Measurements from ENCODE around the gene TMEM256.
A peak's percentile ranks its signal among the peaks of the same experiment; 100 is the strongest.
"Not testable (repeated sequence)": the region's sequence is repeated elsewhere in the genome, so short reads cannot be mapped to it uniquely, and the experiment has no call there.

TMEM256 gene

DNA sequence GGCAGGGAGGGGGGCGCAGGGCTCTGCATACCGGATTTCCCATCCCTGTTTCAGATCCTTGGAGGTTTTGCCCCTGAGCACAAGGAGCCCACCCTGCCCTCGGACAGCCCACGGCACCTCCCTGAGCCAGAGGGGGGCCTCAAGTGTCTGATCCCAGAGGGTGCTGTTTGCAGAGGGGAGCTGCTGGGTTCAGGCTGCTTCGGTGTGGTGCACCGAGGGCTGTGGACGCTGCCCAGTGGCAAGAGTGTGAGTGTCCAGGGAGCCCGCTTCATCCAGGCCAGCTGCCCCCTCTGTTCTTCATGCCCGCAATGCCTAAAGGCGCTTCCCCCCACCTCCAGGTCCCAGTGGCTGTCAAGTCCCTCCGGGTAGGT is 20.5 kb downstream of the TMEM256 start:
- no peak for DNase-seq (ENCODE audit: low read depth)

DNA sequence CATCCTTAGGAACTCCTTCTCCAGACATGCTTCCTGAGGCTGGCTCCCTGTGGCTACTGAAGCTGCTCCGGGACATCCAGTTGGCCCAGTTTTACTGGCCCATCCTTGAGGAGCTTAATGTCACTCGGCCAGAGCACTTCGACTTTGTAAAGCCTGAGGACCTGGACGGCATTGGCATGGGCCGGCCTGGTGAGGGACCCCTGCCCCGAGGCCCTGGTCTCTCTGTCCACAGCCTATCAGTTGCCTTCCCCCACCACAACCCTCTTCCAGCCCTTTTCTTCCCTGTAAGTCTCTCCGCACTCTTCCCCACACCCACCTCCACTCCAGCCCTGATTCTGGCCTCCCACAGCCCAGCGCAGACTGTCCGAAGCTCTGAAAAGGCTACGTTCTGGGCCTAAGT is 21.0 kb downstream of the TMEM256 start:
- DNase-seq (ENCODE audit: low read depth), result no peak

DNA sequence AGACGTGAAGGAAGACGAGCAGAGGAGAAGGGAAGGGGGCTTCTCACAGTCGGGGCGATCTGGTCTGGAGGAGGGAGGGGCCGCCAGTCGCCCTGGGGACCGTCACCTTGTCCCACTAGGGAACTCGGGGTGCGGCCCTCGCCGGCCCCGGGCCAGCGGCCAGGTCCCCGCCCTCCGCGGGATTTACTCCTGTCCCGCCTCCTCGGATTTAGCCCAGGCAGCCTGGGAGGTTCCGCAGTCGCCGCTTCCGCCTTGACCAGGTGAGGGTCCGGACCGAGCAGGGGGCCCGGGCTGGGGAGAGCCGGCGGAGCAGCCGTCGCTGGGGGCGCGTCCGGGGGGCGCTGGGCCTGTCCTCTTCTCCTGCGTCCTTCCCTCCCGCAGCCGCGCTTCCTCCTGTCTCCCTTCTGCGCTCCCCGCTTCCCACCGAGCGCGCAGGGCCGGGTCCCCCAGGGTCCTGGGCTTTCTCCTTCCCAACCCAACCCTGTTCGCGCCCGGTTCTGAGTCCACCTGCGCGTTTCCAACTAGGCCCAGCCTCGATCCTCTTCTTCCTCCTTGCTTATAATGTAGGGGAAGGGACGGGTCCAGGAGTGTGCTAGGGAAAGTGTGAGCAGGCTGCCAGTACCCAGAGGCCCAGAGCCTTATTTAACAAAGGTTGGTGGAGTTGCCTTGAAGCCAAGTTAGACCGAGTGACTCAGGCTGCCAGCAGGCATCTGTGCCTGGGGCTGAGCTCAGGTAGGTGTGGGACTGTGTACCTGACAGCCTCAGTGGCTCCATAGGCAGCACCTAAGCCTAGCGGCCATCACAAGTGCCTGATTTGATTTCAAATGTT is 22.8 kb downstream of the TMEM256 start, which contains the start of gene TNK1:
TNK1 (plus strand) TSS at position 235 of the 829 bp plus-strand sequence. CDS start 1,838 bp downstream, outside the sequence.
- DNase-seq (ENCODE audit: low read depth), result no peak

DNA sequence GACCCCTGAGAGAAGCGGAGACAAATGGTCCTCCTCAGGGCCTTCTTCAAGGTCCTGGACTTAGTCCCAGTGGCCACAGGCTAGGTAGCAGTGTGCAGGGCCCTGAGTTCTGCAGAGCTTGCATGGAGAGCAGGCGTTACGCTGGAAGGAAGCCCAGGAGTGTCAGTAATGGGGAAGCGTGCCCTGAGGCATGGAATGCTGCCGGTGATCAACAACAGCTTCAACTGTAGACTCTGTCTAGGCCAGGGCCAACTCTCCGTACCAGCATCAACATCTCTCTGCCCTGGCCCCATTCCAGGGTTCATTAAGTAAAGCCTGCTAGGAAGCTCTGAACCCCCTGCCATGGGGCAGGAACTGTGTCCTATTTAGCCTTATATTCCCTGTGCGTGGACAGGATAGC is 23.6 kb downstream of the TMEM256 start:
- DNase-seq (ENCODE audit: low read depth), result no peak

- no peak for DNase-seq (ENCODE audit: low read depth)
These were observed 24.8 kb downstream of the TMEM256 start for GRCh38 chr17:7379134-7379533.

- DNase-seq (ENCODE audit: low read depth), result no peak
These were observed 29.5 kb downstream of the TMEM256 start for GRCh38 chr17:7374353-7374752.

- no peak for DNase-seq (ENCODE audit: low read depth)
These were observed 33.0 kb downstream of the TMEM256 start for GRCh38 chr17:7370853-7371252.

DNA sequence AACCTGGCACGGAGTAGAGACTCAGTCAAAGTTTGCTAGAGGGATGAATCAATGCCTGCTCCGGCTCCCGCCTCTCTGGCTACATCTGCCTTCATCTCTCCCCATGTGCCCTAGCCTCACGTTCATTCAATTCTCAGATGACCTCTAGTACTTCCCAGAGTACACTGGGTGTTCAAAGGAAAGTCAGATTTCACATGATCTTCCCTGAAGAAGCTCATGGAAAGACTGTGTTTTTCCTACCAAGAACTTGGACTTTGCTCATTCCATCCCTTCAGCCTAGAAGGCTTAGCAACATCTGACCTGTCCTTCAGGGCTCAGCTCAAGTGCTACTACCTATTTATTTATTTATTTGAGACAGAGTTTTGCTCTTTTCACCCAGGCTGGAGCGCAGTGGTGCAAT is 34.1 kb downstream of the TMEM256 start:
- no peak for DNase-seq (ENCODE audit: low read depth)

DNA sequence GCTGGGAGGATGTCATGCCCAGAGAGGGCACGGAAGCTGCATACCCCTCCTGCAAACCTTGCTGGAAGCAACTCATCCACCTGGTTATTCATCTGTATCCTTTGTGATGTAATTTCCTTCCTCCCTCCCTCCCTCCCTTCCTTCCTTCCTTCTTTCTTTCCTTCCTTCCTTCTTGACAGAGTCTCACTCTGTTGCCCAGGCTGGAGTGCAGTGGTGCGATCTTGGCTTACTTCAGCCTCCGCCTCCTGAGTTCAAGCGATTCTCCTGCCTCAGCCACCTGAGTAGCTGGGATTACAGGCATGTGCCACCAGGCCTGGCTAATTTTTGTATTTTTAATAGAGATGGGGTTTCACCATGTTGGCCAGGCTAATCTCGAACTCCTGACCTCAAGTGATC is 35.3 kb downstream of the TMEM256 start:
- DNase-seq (ENCODE audit: low read depth), result not testable (repeated sequence)

DNA sequence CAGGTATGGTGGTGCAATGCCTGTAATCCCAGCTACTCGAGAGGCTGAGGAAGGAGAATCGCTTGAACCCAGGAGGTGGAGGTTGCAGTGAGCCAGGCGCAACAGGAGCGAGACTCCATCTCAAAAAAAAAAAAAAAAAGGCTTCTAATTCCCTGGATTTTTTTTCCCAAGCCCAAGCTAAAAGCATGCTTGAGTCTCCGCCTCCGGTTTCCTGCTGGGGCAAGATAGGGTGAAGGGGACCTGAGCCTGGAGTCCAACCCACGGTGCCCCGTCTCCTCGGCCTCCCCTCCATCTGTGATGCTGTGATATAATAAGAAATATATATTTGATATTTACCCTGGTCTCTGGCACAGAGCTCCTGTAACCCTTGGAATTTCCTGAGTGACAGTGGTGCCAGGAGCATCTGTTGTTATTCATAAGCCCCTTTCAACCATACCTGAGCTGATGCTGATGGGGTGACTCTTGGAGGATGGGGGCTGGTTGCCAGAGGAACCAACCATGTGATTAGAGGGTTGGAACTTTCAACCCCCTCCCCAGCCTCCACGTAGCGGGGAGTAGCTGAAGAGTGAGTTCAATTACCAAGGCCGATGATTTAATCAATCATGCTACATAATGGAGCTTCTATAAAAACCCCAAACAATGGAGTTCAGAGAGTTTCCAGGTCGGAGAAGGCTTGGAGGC is 35.8 kb downstream of the TMEM256 start:
- DNase-seq (ENCODE audit: low read depth), result no peak

GRCh38 chr17:7367083-7367482 is 36.8 kb downstream of the TMEM256 start:
- no peak for DNase-seq (ENCODE audit: low read depth)

- DNase-seq (ENCODE audit: low read depth), result not testable (repeated sequence)
These were observed 37.9 kb downstream of the TMEM256 start for GRCh38 chr17:7365963-7366362.

GRCh38 chr17:7363311-7363710 is 40.6 kb downstream of the TMEM256 start:
- no peak for DNase-seq (ENCODE audit: low read depth)

DNA sequence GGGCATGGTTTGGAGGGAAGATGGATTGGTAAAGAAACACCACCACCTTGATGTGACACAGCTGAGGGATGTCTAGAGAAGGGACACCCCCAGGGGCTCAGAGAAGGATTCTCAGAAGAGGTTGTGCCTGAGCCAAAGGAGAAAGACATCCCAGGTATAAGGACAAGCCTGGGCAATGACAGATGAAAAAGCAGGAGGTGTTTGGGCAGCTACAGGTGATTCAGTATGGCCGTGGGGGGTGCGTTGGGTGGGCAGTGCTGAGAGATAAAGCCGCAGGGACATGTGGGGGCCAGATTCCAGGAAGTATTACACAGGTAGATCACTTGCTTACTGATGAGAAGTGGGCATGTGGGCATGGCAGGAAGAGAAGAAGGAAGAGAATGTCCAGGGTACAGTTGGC is 42.0 kb downstream of the TMEM256 start:
- DNase-seq (ENCODE audit: low read depth), result no peak

GRCh38 chr17:7357381-7357780 is 46.5 kb downstream of the TMEM256 start:
- no peak for DNase-seq (ENCODE audit: low read depth)

DNA sequence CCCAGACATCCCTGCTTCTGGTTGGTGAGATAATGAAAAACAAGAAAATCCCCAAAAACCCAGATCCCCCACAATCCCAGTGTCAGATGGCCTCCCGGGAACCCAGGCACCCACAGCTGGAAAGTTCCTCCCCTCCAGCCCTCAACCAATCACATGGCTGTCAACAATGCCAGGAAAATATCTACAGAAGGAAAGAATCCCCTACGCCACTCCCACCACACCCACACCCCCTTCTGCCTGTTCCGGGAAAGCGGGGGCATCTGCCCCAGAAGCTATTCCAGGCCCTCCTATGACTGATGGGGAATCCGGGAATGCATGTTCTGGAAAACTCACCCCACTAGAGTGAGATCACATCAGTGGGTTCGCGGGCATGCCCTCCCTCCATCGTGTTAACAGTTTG is 47.1 kb downstream of the TMEM256 start:
- no peak for DNase-seq (ENCODE audit: low read depth)

- DNase-seq (ENCODE audit: low read depth), result peak; percentile 83
These were observed 47.8 kb downstream of the TMEM256 start for GRCh38 chr17:7356072-7356549.

DNA sequence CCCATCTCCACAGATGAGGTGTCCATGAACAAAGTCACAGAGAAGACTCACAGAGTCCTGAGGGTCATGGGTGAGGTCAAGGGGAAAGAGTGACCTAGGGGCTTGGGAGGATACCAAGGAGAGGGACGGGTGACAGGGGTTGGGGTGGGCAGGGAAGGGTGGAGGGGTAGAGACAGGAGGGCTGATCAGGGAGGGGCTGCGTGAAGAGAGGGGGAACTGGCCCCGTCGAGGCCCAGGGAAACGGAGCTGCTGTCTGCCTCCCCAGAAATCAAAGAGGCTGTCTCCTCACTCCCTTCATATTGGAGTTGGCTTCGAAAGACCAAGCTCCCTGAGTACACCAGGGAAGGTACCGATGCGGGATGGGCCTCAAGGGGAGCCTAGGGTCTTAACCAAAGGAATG is 48.3 kb downstream of the TMEM256 start:
- DNase-seq (ENCODE audit: low read depth), result no peak

DNA sequence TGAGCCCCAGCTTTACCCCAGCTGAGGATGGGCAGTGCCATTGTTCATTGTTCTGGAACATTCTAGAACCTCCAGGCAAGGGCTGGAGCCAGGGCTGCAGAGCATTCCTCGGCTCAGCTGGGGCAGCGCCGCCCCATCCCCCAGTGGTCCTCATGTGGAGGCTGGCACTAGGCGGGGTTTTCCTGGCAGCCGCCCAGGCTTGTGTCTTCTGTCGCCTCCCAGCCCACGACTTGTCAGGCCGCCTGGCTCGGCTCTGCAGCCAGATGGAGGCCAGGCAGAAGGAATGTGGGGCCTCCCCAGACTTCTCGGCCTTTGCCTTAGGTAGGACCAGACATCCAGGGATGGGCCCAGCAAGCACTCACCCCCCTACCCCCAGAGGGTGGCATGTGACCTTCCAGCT is 48.8 kb downstream of the TMEM256 start, which contains the start of gene TMEM95:
TMEM95 (plus strand) TSS at position 104 of the 400 bp plus-strand sequence; CDS start at position 153, 49 bp downstream.
- DNase-seq (ENCODE audit: low read depth), result no peak

- DNase-seq (ENCODE audit: low read depth), result no peak
These were observed 49.5 kb downstream of the TMEM256 start for GRCh38 chr17:7354262-7354843.

All from activated T-cell treated with anti-CD3 and anti-CD28 coated beads for 1 hour (primary cell).